H9 (cell line): Measurements from ENCODE around the gene ETF1. TPM values are rescaled to one million over a fixed set of nuclear protein-coding genes. Genes with fewer than 3 reads are reported as not detected.

Source experiments
- DNase-seq: peaks from one replicate; pipeline ENCODE4 v3.0.0-alpha.2; 2017
- H2AFZ ChIP-seq: one replicate; pipeline ENCODE4 v1.6.1; 2013; ENCODE audit warnings: mild to moderate bottlenecking, low read length, control low read depth, moderate library complexity
- H2AK5ac ChIP-seq: 2 replicates; pipeline ENCODE4 v1.6.1; 2013; ENCODE audit warnings: low read length, control low read depth, mixed read lengths; ENCODE audit not compliant: insufficient read length
- H2BK120ac ChIP-seq: one replicate; pipeline ENCODE4 v1.6.1; 2013; ENCODE audit warnings: low read depth, mild to moderate bottlenecking, low read length, control low read depth, inconsistent platforms; ENCODE audit not compliant: poor library complexity, severe bottlenecking
- H2BK12ac ChIP-seq: 2 replicates; pipeline ENCODE4 v1.6.1; 2013; ENCODE audit warnings: low read length, control low read depth, mixed read lengths, low read depth; ENCODE audit not compliant: insufficient read length
- H2BK15ac ChIP-seq: 2 replicates; pipeline ENCODE4 v1.6.1; 2013; ENCODE audit warnings: low read depth, low read length, control low read depth
- H2BK20ac ChIP-seq: one replicate; pipeline ENCODE4 v1.6.1; 2013; ENCODE audit warnings: low read depth, mild to moderate bottlenecking, low read length, control low read depth, inconsistent platforms; ENCODE audit not compliant: poor library complexity, severe bottlenecking
- H2BK5ac ChIP-seq: 2 replicates; pipeline ENCODE4 v1.6.1; 2013; ENCODE audit warnings: low read length, control low read depth, mixed read lengths; ENCODE audit not compliant: insufficient read length
- H3K14ac ChIP-seq: 2 replicates; pipeline ENCODE4 v1.6.1; 2013; ENCODE audit warnings: low read length, control low read depth; ENCODE audit not compliant: insufficient read depth
- H3K18ac ChIP-seq: 2 replicates; pipeline ENCODE4 v1.6.1; 2013; ENCODE audit warnings: low read depth, mild to moderate bottlenecking, mixed read lengths, low read length, control low read depth; ENCODE audit not compliant: insufficient read length
- H3K23ac ChIP-seq: 2 replicates; pipeline ENCODE4 v1.6.1; 2013; ENCODE audit warnings: low read length, control low read depth, mixed read lengths, low read depth; ENCODE audit not compliant: insufficient read length
- H3K23me2 ChIP-seq: 2 replicates; pipeline ENCODE4 v1.6.1; 2013; ENCODE audit warnings: low read depth, mild to moderate bottlenecking, mixed read lengths, low read length, control low read depth; ENCODE audit not compliant: insufficient read length, poor library complexity, severe bottlenecking
- H3K27ac ChIP-seq: 2 replicates; pipeline ENCODE4 v1.5.1; 2013; ENCODE audit warnings: low read length, control low read depth, mixed read lengths, low read depth; ENCODE audit not compliant: insufficient read length
- H3K27me3 ChIP-seq: 2 replicates; pipeline ENCODE4 v1.6.1; 2013; ENCODE audit warnings: low read length, control low read depth, inconsistent platforms; ENCODE audit not compliant: insufficient read depth
- H3K4ac ChIP-seq: 2 replicates; pipeline ENCODE4 v1.6.1; 2013; ENCODE audit warnings: low read depth, mild to moderate bottlenecking, control low read depth, inconsistent platforms, low read length, moderate library complexity
- H3K4me1 ChIP-seq: 2 replicates; pipeline ENCODE4 v1.6.1; 2013; ENCODE audit warnings: low read length, control low read depth, inconsistent platforms; ENCODE audit not compliant: insufficient read depth
- H3K4me2 ChIP-seq: 2 replicates; pipeline ENCODE4 v1.6.1; 2013; ENCODE audit warnings: low read length, control low read depth, mixed read lengths; ENCODE audit not compliant: insufficient read length, insufficient read depth
- H3K56ac ChIP-seq: 2 replicates; pipeline ENCODE4 v1.6.1; 2013; ENCODE audit warnings: low read depth, mild to moderate bottlenecking, mixed read lengths, low read length, control low read depth; ENCODE audit not compliant: insufficient read length
- H3K79me1 ChIP-seq: 2 replicates; pipeline ENCODE4 v1.6.1; 2013; ENCODE audit warnings: low read depth, mild to moderate bottlenecking, moderate library complexity, low read length, control low read depth, inconsistent platforms; ENCODE audit not compliant: insufficient read depth, poor library complexity, severe bottlenecking
- H3K79me2 ChIP-seq: 2 replicates; pipeline ENCODE4 v1.6.1; 2013; ENCODE audit warnings: low read length, control low read depth, inconsistent platforms; ENCODE audit not compliant: insufficient read depth
- H3K9ac ChIP-seq: 2 replicates; pipeline ENCODE4 v1.6.1; 2013; ENCODE audit warnings: low read length, control low read depth, mixed read lengths; ENCODE audit not compliant: insufficient read length; ENCODE audit errors: extremely low read depth
- H3K9me3 ChIP-seq: one replicate; pipeline ENCODE4 v1.6.1; 2013; ENCODE audit warnings: low read depth, low read length, inconsistent platforms; ENCODE audit not compliant: control insufficient read depth
- H3T11ph ChIP-seq: one replicate; pipeline ENCODE4 v1.6.1; 2013; ENCODE audit warnings: mild to moderate bottlenecking, low read length, control low read depth, inconsistent platforms
- H4K20me1 ChIP-seq: one replicate; pipeline ENCODE4 v1.6.1; 2013; ENCODE audit not compliant: control insufficient read depth, insufficient read length, insufficient read depth
- H4K5ac ChIP-seq: 2 replicates; pipeline ENCODE4 v1.6.1; 2013; ENCODE audit warnings: low read depth, mild to moderate bottlenecking, mixed read lengths, low read length, control low read depth; ENCODE audit not compliant: insufficient read length
- H4K8ac ChIP-seq: replicated peaks from 2 replicates; pipeline ENCODE4 v1.6.1; 2013; ENCODE audit warnings: low read length, control low read depth, mixed read lengths, low read depth; ENCODE audit not compliant: insufficient read length
- H4K91ac ChIP-seq: 2 replicates; pipeline ENCODE4 v1.6.1; 2013; ENCODE audit warnings: low read depth, mild to moderate bottlenecking, moderate library complexity, mixed read lengths, low read length, control low read depth; ENCODE audit not compliant: insufficient read length
- H3K27ac Mint-ChIP-seq, 3 experiments: 2 replicates in 2 of 3; 3 replicates in 1 of 3; pipeline ENCODE4 v1.8.0; 2020 to 2021; ENCODE audit warnings: mixed read lengths in 3 of 3, mild to moderate bottlenecking in 1 of 3, moderate library complexity in 1 of 3
- H3K27me3 Mint-ChIP-seq: 2 replicates; pipeline ENCODE4 v1.8.0; 2021; ENCODE audit warnings: low read depth, mild to moderate bottlenecking, moderate library complexity, mixed read lengths
- H3K36me3 Mint-ChIP-seq, 3 experiments: 2 replicates in 2 of 3; 3 replicates in 1 of 3; pipeline ENCODE4 v1.8.0; 2020 to 2021; ENCODE audit warnings: low read depth in 3 of 3, mixed read lengths in 3 of 3; ENCODE audit not compliant: insufficient read depth in 1 of 3
- H3K4me1 Mint-ChIP-seq, 2 experiments: 2 replicates each; pipeline ENCODE4 v1.8.0; 2020; ENCODE audit warnings: mixed read lengths in 2 of 2
- H3K4me3 Mint-ChIP-seq, 2 experiments: 2 replicates in 1 of 2; 3 replicates in 1 of 2; pipeline ENCODE4 v1.8.0; 2020 to 2021; ENCODE audit warnings: mild to moderate bottlenecking in 2 of 2, mixed read lengths in 2 of 2, moderate library complexity in 1 of 2
- H3K9me3 Mint-ChIP-seq, 2 experiments: 2 replicates in 1 of 2; 3 replicates in 1 of 2; pipeline ENCODE4 v1.8.0; 2020; ENCODE audit warnings: mild to moderate bottlenecking in 2 of 2, mixed read lengths in 2 of 2, moderate library complexity in 1 of 2
- CTCF ChIP-seq: fragments of 200-600 bp; sonication (generic); conservative IDR thresholded peaks from 3 replicates; pipeline ENCODE4 v1.8.0; 2021; ENCODE audit warnings: antibody characterized with exemption, mild to moderate bottlenecking
- WGBS: extraction: QIAGEN DNeasy Blood & Tissue Kit; methylation state at CpG from one replicate; pipeline ENCODE4 v1.1.7; 2013; ENCODE audit warnings: missing lambda C conversion rate, low lambda C conversion rate, mixed read lengths; ENCODE audit not compliant: insufficient read length; ENCODE audit errors: extremely low coverage; 5-methylcytosine and 5-hydroxymethylcytosine counted together
- total RNA-seq: library from RNA; stranded (reverse); gene quantifications from 2 replicates; pipeline ENCODE4 v1.2.1, GENCODE V29; 2021

ETF1 gene
- total RNA-seq, 1 experiment from 2014 or later: 175 TPM

DNA sequence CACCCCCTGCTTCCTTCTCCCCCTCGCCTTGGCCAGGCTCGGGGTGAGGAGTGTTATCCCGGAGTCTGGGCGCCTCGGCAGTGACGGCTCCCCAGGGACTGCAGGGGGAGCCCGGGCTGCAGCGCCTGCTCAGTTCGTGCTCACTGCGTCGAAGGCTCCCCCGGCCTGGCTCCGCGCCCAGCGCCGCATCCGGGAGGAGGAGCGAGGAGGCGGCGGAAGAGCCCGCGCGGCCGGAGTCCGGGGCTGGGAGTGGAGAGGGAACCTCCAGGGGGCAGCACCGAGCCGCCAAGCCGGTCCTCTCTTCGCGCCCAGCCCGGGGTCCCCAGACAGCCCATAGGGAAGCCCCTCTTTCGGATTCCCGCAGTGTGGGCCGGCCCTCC, 79.0 kb downstream of the ETF1 start:
- Histone ChIP-seq H3K14ac (peak overlapping the region; percentile 69; the same call in 1 of the 2 replicates), H3K4me1 (no peaks in the 10 kb centered on the region), H3K23ac (no peak overlapping the region), H3K27me3 (no peaks in the 10 kb centered on the region; the same call in 1 of the 2 replicates), H2BK120ac (no peak overlapping the region), H3K9ac (peak overlapping the region; percentile 64), H3K9me3 (no peaks in the 10 kb centered on the region), H3T11ph (no peak overlapping the region), H4K5ac (no peak overlapping the region), H4K8ac (no peak overlapping the region), H4K20me1 (no peaks in the 10 kb centered on the region), H2BK15ac (no peak overlapping the region), H3K56ac (no peak overlapping the region), H3K79me1 (no peaks in the 10 kb centered on the region), H3K18ac (peak overlapping the region; percentile 61), H3K4me2 (peak overlapping the region; percentile 67), H4K91ac (no peak overlapping the region), H3K79me2 (no peaks in the 10 kb centered on the region), H3K4ac (no peak overlapping the region; the same call in 1 of the 2 replicates), H2AFZ (no peak overlapping the region), H2AK5ac (no peak overlapping the region), H2BK12ac (no peak overlapping the region), H2BK5ac (no peak overlapping the region), H3K23me2 (peaks cover 23% of the 10 kb centered on the region), H3K27ac (no peak overlapping the region), H2BK20ac (no peak overlapping the region)
- Mint-ChIP-seq H3K4me3 (peak overlapping the region; percentile 86), H3K27ac (peak overlapping the region in 2 of 3 experiments; percentile 86 to 94; a peak in 4 of 7 replicates), H3K9me3 (peaks cover 0 to 11% of the 10 kb centered on the region in 2 experiments; a peak in 3 of 5 replicates), H3K36me3 (peaks cover 18 to 26% (median 26%) of the 10 kb centered on the region in 3 experiments), H3K27me3 (peaks cover 19% of the 10 kb centered on the region), H3K4me1 (peaks cover 29 to 33% of the 10 kb centered on the region in 2 experiments)
- WGBS: no CpG with 5 or more reads among the region's 34 CpGs
- DNase-seq: peak; percentile 92
- TF ChIP-seq CTCF: peak; percentile 97
